HepG2 (cell line): ENCODE results near the gene HAUS7. TPM values are rescaled to one million over a fixed set of nuclear protein-coding genes. Genes with fewer than 3 reads are reported as not detected.

ENCODE experiments used
- CENPT ChIP-seq: sonication (generic); formaldehyde crosslinking; IDR thresholded peaks from 2 replicates; pipeline ENCODE4 v1.8.0; 2022; ENCODE audit warnings: low read depth, mild to moderate bottlenecking, moderate library complexity, missing genetic modification reagents
- DNMT3B ChIP-seq: conservative IDR thresholded peaks from 2 replicates; pipeline ENCODE4 v1.6.1; 2016; ENCODE audit warnings: missing biosample characterization, control low read depth
- FIP1L1 ChIP-seq: fragments of 200-400 bp; formaldehyde crosslinking; IDR thresholded peaks from 2 replicates; pipeline ENCODE4 v1.6.1; 2018; ENCODE audit warnings: low read depth, mild to moderate bottlenecking, low read length, moderate library complexity, borderline replicate concordance; ENCODE audit not compliant: insufficient read depth
- ZNF263 ChIP-seq: sonication (generic); formaldehyde crosslinking; IDR thresholded peaks from 2 replicates; pipeline ENCODE4 v1.4.0; 2020; ENCODE audit warnings: missing genetic modification reagents
- ZNF350 ChIP-seq: sonication (generic); formaldehyde crosslinking; IDR thresholded peaks from 2 replicates; pipeline ENCODE4 v1.4.0; 2020; ENCODE audit warnings: mild to moderate bottlenecking, low read depth, missing genetic modification reagents, borderline replicate concordance
- polyA plus RNA-seq, 8 experiments: library from polyadenylated mRNA; depleted of rRNA in 3 of 8; stranded (reverse) in 7 of 8; unstranded in 1 of 8; fragments of >200 nt; fragmentation: Illumina TruSeq in 4 of 8; extraction: Trizol in 4 of 8; gene quantifications; 2 replicates each; pipeline versions ENCODE4 v1.2.1 to v1.2.3, GENCODE V29; 2011 to 2016; ENCODE audit warnings: low read depth in 4 of 8, missing spikeins in 1 of 8, mixed read lengths in 1 of 8; ENCODE audit not compliant: insufficient read depth in 1 of 8
- total RNA-seq, 5 experiments: library from RNA; depleted of rRNA; stranded (reverse); fragments of >200 nt; fragmentation: Illumina TruSeq; extraction: Trizol; gene quantifications; 2 replicates each; pipeline ENCODE4 v1.2.3, GENCODE V29; 2016; ENCODE audit warnings: low read depth in 1 of 5
- TF ChIP-seq, protein P1 (sequence below), 2 experiments: fragments of 450-650 bp in 1 of 2; sonication (generic) in 1 of 2; formaldehyde crosslinking in 1 of 2; IDR thresholded peaks; 2 replicates each; pipeline versions ENCODE4 v1.6.1 to v1.8.0; 2016 to 2022; ENCODE audit warnings: antibody characterized with exemption in 1 of 2, mild to moderate bottlenecking in 1 of 2, missing genetic modification reagents in 1 of 2
- TF ChIP-seq, protein P2 (sequence below): sonication (generic); formaldehyde crosslinking; IDR thresholded peaks from 2 replicates; pipeline ENCODE4 v1.4.0; 2020; ENCODE audit warnings: missing genetic modification reagents
- TF ChIP-seq, protein P3 (sequence below): sonication (generic); formaldehyde crosslinking; IDR thresholded peaks from 2 replicates; pipeline ENCODE4 v1.5.0; 2020; ENCODE audit warnings: missing genetic modification reagents
- TF ChIP-seq, protein P4 (sequence below): sonication (generic); formaldehyde crosslinking; IDR thresholded peaks from 2 replicates; pipeline ENCODE4 v1.4.0; 2020; ENCODE audit warnings: missing genetic modification reagents, borderline replicate concordance
- TF ChIP-seq, protein P5 (sequence below): sonication (generic); formaldehyde crosslinking; IDR thresholded peaks from 2 replicates; pipeline ENCODE4 v1.5.0; 2020; ENCODE audit warnings: missing genetic modification reagents, mild to moderate bottlenecking, borderline replicate concordance

The HAUS7 gene
- total and polyA plus RNA-seq, 2 of the 13 experiments (the other 11 are each of a cell fraction or from before 2014, with no cell fraction given), result 10.9 to 42.4 TPM

DNA sequence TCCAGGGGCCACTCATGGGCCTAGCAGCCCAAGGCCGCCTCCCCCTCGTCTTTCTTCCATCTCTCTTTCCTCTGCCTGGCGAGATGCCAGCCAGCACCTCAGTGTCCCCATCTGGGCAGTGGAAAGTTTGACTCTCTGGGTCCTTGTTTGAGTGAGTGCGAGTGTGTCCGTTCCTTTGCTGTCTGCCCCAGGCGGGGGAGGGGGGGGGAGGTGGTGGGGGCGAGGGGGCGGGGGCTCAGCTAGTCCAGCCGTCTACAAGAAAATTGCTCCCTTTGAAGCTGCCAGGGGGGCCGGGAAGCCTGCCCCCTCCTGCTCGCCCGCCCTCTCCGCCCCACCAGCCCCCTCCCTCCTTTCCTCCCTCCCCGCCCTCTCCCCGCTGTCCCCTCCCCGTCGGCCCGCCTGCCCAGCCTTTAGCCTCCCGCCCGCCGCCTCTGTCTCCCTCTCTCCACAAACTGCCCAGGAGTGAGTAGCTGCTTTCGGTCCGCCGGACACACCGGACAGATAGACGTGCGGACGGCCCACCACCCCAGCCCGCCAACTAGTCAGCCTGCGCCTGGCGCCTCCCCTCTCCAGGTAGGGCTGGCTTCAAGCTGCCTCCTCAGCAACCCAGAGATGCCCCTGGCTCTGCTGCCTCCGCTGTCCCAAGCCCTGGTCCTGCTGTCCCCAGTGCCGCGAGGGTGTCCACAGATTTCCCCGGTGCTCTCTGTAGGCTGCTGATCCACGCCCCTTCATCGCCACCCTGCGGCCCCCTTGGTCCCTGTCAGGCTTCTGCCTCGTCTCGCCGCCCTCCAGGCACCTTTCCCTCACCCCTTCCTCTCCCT lies 24.4 kb upstream of the HAUS7 start, which contains the start of gene BGN (continued):
- TF ChIP-seq, protein P1, sequence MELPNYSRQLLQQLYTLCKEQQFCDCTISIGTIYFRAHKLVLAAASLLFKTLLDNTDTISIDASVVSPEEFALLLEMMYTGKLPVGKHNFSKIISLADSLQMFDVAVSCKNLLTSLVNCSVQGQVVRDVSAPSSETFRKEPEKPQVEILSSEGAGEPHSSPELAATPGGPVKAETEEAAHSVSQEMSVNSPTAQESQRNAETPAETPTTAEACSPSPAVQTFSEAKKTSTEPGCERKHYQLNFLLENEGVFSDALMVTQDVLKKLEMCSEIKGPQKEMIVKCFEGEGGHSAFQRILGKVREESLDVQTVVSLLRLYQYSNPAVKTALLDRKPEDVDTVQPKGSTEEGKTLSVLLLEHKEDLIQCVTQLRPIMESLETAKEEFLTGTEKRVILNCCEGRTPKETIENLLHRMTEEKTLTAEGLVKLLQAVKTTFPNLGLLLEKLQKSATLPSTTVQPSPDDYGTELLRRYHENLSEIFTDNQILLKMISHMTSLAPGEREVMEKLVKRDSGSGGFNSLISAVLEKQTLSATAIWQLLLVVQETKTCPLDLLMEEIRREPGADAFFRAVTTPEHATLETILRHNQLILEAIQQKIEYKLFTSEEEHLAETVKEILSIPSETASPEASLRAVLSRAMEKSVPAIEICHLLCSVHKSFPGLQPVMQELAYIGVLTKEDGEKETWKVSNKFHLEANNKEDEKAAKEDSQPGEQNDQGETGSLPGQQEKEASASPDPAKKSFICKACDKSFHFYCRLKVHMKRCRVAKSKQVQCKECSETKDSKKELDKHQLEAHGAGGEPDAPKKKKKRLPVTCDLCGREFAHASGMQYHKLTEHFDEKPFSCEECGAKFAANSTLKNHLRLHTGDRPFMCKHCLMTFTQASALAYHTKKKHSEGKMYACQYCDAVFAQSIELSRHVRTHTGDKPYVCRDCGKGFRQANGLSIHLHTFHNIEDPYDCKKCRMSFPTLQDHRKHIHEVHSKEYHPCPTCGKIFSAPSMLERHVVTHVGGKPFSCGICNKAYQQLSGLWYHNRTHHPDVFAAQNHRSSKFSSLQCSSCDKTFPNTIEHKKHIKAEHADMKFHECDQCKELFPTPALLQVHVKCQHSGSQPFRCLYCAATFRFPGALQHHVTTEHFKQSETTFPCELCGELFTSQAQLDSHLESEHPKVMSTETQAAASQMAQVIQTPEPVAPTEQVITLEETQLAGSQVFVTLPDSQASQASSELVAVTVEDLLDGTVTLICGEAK (IDR thresholded peaks at IDR 0.05), result no peak
- TF ChIP-seq, protein P1 (CRISPR knock-in tag; IDR thresholded peaks at IDR 0.05), result no peak
- TF ChIP-seq, protein P2, sequence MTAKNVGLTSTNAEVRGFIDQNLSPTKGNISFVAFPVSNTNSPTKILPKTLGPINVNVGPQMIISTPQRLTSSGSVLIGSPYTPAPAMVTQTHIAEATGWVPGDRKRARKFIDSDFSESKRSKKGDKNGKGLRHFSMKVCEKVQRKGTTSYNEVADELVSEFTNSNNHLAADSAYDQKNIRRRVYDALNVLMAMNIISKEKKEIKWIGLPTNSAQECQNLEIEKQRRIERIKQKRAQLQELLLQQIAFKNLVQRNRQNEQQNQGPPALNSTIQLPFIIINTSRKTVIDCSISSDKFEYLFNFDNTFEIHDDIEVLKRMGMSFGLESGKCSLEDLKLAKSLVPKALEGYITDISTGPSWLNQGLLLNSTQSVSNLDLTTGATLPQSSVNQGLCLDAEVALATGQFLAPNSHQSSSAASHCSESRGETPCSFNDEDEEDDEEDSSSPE (CRISPR knock-in tag), result no peak
- TF ChIP-seq FIP1L1 (no peak), ZNF350 (CRISPR knock-in tag) (no peak), DNMT3B (no peak), CENPT (no peak), ZNF263 (CRISPR knock-in tag) (no peak)
- TF ChIP-seq, protein P3, sequence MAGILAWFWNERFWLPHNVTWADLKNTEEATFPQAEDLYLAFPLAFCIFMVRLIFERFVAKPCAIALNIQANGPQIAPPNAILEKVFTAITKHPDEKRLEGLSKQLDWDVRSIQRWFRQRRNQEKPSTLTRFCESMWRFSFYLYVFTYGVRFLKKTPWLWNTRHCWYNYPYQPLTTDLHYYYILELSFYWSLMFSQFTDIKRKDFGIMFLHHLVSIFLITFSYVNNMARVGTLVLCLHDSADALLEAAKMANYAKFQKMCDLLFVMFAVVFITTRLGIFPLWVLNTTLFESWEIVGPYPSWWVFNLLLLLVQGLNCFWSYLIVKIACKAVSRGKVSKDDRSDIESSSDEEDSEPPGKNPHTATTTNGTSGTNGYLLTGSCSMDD, result no peak
- TF ChIP-seq, protein P4, sequence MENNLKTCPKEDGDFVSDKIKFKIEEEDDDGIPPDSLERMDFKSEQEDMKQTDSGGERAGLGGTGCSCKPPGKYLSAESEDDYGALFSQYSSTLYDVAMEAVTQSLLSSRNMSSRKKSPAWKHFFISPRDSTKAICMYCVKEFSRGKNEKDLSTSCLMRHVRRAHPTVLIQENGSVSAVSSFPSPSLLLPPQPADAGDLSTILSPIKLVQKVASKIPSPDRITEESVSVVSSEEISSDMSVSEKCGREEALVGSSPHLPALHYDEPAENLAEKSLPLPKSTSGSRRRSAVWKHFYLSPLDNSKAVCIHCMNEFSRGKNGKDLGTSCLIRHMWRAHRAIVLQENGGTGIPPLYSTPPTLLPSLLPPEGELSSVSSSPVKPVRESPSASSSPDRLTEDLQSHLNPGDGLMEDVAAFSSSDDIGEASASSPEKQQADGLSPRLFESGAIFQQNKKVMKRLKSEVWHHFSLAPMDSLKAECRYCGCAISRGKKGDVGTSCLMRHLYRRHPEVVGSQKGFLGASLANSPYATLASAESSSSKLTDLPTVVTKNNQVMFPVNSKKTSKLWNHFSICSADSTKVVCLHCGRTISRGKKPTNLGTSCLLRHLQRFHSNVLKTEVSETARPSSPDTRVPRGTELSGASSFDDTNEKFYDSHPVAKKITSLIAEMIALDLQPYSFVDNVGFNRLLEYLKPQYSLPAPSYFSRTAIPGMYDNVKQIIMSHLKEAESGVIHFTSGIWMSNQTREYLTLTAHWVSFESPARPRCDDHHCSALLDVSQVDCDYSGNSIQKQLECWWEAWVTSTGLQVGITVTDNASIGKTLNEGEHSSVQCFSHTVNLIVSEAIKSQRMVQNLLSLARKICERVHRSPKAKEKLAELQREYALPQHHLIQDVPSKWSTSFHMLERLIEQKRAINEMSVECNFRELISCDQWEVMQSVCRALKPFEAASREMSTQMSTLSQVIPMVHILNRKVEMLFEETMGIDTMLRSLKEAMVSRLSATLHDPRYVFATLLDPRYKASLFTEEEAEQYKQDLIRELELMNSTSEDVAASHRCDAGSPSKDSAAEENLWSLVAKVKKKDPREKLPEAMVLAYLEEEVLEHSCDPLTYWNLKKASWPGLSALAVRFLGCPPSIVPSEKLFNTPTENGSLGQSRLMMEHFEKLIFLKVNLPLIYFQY (CRISPR knock-in tag), result no peak
- TF ChIP-seq, protein P5, sequence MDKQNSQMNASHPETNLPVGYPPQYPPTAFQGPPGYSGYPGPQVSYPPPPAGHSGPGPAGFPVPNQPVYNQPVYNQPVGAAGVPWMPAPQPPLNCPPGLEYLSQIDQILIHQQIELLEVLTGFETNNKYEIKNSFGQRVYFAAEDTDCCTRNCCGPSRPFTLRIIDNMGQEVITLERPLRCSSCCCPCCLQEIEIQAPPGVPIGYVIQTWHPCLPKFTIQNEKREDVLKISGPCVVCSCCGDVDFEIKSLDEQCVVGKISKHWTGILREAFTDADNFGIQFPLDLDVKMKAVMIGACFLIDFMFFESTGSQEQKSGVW, result no peak
